Hepatic stellate cell (primary cell): ENCODE data around the gene PAX8.
"Not testable (repeated sequence)": the region's sequence is repeated elsewhere in the genome, so short reads cannot be mapped to it uniquely, and the experiment has no call there.

Source experiments
- DNase-seq: peaks from one replicate; pipeline ENCODE4 v3.0.0; 2011; ENCODE audit warnings: low spot score

PAX8 gene

GRCh38 chr2:113288674-113289149 is 10.0 kb upstream of the PAX8 start:
- DNase-seq, result not testable (repeated sequence)

GRCh38 chr2:113288117-113288673 is 9.5 kb upstream of the PAX8 start:
- not testable (repeated sequence) for DNase-seq

DNA sequence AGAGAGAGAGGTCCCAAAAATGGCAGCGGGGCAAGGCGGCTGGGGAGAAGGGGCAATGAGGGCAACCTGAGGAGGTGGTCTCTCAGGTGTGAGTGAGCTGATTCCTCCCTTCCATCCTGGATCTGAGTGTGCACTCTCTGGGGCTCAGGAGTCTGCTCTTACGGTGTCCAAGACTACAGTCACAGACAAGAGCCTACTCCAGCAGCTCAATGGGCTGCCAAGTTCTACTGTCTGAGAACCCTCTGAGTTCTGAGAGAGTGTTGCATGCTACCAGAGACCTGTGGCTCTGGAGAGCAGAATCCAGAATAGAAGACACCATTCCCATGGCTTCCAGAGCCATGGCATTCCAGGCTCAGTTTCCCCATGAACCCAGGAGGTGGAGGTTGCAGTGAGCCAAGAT is 7.1 kb upstream of the PAX8 start:
- DNase-seq, result no peak

DNA sequence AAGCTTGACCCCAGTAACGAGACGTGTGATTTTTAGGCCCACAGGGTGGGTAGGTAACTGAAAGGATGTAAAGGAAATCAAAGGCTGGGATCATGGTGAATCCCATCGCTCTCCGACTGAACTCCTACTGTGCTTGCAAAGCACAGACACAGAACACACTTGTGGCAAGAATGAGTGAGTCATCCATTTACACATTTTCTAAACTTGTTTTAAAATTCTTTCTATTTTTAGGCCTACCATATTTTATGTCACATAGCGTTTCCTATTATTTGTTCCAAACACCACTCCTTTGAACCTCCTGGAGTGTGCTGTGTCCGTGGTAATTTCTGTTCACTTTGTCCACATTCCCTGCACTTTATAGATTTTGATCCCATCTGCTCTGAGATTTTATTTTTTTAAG is 6.3 kb upstream of the PAX8 start:
- not testable (repeated sequence) for DNase-seq

- no peak for DNase-seq
Observed at GRCh38 chr2:113284476-113284875, 5.8 kb upstream of the PAX8 start.

GRCh38 chr2:113283704-113284284 is 5.1 kb upstream of the PAX8 start:
- DNase-seq, result peak; percentile 74

- DNase-seq, result peak; percentile 38
Observed at GRCh38 chr2:113282747-113283533, 4.2 kb upstream of the PAX8 start.

- DNase-seq, result no peak
Observed at GRCh38 chr2:113281910-113282746, 3.4 kb upstream of the PAX8 start.

- DNase-seq, result no peak
Observed at GRCh38 chr2:113278073-113278741, 514 bp downstream of the PAX8 start.

DNA sequence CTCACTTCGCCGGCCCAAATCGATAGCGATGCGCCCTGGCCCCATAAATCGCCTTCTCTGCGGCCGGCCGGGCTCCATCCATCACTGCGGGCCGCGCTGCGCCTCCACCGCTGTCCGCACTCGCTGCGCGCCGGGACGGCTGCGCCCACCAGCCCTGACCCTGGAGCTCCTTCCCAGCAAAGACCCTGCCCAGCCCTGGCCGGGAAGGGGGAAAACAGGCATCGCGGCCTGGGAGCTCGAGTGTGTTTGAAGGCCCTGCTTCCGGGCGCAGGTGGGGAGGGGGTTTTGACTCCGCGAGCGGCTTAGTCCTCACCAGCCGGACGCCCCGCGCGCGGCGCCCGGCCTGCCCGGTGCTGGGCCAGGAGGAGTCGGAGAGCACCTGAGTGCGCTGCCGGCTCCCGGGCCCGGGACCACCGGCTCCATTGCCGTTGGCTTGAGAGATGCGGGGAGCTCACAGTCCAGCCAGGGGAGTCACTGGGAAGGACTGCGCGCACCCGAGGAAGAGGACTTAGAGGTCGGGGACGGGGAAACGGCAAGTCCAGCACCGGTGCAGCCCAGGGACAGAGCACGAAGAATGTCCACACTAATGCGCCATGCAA is 1.1 kb downstream of the PAX8 start:
- DNase-seq, result no peak

- no peak for DNase-seq
Observed at GRCh38 chr2:113276761-113277425, 1.8 kb downstream of the PAX8 start.

DNA sequence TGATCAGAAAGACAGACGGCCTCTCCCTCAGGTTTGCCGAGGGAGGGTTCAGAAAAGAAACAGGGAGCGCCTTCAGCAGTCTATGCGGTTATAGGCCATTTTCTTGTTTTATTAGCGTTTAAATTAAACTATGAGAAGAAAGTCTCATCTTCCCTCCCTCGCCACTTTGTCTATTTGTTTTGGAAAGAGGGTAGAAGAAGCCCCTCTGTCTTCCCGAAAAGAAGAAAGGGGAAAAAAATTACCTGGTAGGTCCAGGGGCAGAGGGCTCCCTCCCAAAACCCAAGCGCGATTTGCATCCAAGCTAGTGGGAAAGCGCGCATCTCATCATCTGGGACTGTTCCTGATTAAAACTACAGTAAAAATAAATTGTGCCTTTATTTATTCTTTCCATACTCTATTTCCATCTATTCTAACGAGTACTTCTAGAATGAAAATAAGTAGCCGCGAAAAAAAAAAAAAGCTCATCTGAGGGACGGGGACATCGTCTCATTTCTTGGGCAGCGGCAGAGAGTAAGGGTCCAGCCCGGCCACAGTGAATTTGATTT is 2.4 kb downstream of the PAX8 start:
- DNase-seq, result no peak

DNA sequence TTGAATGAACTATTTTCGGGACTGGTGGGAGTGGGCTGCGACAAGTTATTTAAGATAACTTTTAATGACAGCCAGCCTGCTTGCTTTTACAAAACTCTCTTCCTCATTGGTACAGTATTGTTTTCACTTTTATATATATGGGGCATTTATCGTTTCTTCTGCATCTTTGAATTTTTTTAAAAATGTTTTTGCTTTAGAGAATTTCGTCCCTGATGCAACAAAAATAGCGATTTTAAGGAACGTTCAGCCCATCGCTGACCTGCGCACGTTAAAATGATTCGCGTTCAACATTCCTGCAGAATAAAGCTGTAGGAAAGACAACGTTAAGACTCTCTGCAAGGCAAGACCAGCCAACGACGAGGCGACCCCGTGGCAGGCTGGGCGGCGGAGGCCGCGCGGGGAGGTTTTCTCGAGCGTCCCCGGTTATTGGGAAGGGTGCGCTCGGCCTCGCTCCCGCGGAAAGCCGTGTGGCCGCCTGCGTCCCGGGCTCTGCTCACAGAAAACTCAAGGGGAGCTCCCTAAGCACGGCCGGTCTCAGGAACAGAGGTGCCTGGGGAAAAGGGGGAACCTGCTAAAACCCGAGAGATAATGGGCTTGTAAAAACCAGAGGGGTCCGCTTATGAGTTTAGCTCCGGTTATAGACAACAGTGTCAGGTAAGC is 3.0 kb downstream of the PAX8 start:
- DNase-seq, result no peak

DNA sequence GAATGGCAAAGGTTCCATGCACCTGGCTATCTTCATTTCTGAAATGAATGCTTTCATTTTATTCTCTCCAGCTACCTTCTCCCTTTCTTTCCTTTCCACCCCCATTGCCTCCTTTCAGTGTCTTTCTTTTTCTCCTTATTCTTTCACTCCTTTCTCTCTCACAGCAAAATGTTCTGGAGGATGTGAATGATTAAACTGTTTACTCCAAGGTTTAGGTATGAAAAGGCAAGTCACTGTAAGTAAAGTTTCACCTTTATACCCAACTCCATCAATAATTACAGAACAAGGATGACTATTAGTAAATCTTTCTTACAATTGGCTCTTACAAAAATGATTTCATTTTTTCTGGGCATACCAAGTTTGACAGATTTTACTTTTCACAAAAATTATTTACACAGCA is 4.3 kb downstream of the PAX8 start:
- DNase-seq, result no peak

DNA sequence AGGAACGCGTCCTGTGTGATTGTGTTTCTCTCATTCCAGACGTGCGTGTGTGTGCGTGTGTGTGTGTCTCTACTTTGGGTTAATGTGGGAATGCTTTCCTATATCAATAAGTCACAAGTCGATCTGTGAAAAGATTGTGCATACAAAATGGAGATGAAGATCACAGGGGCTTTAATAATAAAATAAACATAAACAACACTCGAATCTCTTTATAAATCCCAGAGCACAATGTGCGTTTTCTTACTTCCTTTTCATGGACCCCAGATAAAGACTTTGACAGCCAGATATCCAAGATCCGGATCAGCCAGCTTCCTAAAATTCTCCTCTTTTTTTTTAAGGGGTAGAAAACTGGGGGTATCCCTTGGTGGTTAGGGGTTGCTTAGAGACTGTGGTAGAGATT is 4.7 kb downstream of the PAX8 start:
- DNase-seq, result no peak

GRCh38 chr2:113273027-113273551 is 5.6 kb downstream of the PAX8 start:
- no peak for DNase-seq

DNA sequence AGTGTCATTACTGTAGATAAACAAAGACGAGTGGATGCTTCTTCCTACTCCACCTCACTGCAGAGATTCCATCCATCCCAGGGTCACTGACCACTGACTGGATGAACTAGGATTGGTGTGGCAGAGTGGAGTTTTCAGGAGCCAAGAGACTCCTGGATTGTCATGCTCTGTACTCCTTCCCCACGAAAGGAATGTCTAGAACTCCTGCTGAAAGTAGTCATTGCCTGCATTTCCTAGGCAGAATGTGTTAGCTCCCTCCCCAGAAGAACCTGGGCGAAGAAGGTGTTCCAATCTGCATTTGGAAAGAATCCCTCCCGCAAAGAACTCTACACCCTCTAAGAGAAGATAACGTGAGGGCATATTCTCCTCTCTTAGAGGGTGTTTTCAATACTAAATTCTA is 6.2 kb downstream of the PAX8 start:
- no peak for DNase-seq

DNA sequence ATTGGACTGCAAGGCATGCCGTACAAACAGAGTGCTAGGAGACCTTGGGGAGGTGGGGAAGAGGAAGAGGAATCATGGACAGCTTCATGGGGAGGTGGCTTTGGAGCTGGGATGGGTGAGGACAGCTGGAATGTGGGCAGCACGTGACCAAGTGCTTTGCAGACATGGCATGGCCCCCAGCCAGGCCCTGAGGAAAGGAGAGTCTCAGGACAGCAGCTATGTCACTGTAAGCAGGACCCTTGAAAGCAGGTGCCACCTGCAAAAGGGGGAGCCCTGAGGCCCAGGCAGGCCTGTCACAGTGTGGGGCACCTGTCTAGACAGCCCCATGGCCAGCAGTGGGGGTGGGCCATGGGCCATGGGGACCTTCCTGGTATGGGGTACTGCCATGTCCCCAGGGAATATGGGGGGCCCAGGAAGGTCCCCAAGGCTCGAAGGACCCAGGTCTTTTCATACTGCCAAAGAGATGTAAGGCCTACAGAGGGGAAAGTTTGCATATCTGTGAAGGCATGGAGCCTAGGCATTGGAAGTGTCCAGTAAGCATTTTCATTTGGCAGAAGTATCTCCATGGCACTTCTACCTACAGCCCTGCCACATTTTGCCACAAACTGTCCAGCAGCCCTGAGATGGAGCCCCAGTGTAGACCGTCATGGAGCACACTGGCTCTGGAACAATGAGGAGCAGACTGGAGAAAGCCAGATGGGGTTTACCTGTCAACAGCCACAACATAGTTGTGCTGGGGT is 9.9 kb downstream of the PAX8 start:
- DNase-seq, result no peak

- DNase-seq, result no peak
Observed at GRCh38 chr2:113266431-113266830, 12.3 kb downstream of the PAX8 start.
